GM19438 (cell line): Measurements from ENCODE around the gene STPG3.
A peak's percentile ranks its signal among the peaks of the same experiment; 100 is the strongest.

Experiments
- ATAC-seq: cut with Tn5 transposase; IDR thresholded peaks from one replicate; pipeline ENCODE4 v1.9.1; 2021; ENCODE audit warnings: low read depth; ENCODE audit not compliant: unreplicated experiment

The STPG3 gene

GRCh38 chr9:137221506-137222111, 29.5 kb upstream of the STPG3 start:
- no peak for ATAC-seq

GRCh38 chr9:137222190-137223077, 28.7 kb upstream of the STPG3 start, which contains the start of gene RNF208:
Gene RNF208, minus strand, starts transcription at chr9:137222240. Its CDS starts 1,028 bp downstream, at chr9:137221212.
- ATAC-seq, result no peak

- peak; percentile 60 for ATAC-seq
Observed at GRCh38 chr9:137223078-137223970, 27.8 kb upstream of the STPG3 start.

GRCh38 chr9:137224830-137225694, 26.0 kb upstream of the STPG3 start, which contains the start of gene CYSRT1:
Gene CYSRT1, plus strand, starts transcription at chr9:137225174. Its CDS starts 448 bp downstream, at chr9:137225622.
- ATAC-seq, result no peak

- no peak for ATAC-seq
Observed at GRCh38 chr9:137225699-137226331, 25.3 kb upstream of the STPG3 start.

GRCh38 chr9:137226338-137227053, 24.6 kb upstream of the STPG3 start:
- ATAC-seq, result no peak

- no peak for ATAC-seq
Observed at GRCh38 chr9:137227054-137227852, 23.8 kb upstream of the STPG3 start, which contains the start of gene RNF224. Gene RNF224, plus strand, starts transcription at chr9:137227502. Its CDS starts 834 bp downstream, at chr9:137228336.

- ATAC-seq, result no peak
Observed at GRCh38 chr9:137227853-137228505, 23.1 kb upstream of the STPG3 start.

GRCh38 chr9:137228506-137228967, 22.5 kb upstream of the STPG3 start:
- no peak for ATAC-seq

GRCh38 chr9:137228968-137229896, 21.9 kb upstream of the STPG3 start:
- no peak for ATAC-seq

- no peak for ATAC-seq
Observed at GRCh38 chr9:137229903-137230704, 21.0 kb upstream of the STPG3 start.

GRCh38 chr9:137230705-137231371, 20.2 kb upstream of the STPG3 start, which contains the start of gene SLC34A3:
Gene SLC34A3, plus strand, starts transcription at chr9:137230901. Its CDS starts 802 bp downstream, at chr9:137231703.
- ATAC-seq, result no peak

GRCh38 chr9:137231372-137232039, 19.6 kb upstream of the STPG3 start:
- no peak for ATAC-seq

- ATAC-seq, result no peak
Observed at GRCh38 chr9:137232101-137232500, 19.0 kb upstream of the STPG3 start.
